WERI-Rb-1 (cell line): ENCODE measurements around the gene ENO1.

ENCODE experiments used
- DNase-seq: peaks from one replicate; pipeline ENCODE4 v3.0.0-alpha.2; 2020
- H3K27ac ChIP-seq: fragments of 250-450 bp; sonication (Bioruptor Pico); 2 replicates; pipeline ENCODE4 v1.5.1; 2020; ENCODE audit warnings: mild to moderate bottlenecking, moderate library complexity
- H3K27me3 ChIP-seq: fragments of 250-450 bp; sonication (Bioruptor Pico); 2 replicates; pipeline ENCODE4 v1.5.1; 2021; ENCODE audit warnings: mild to moderate bottlenecking, low read depth, moderate library complexity; ENCODE audit not compliant: insufficient read depth, severe bottlenecking
- H3K36me3 ChIP-seq: fragments of 250-450 bp; sonication (Bioruptor Pico); 2 replicates; pipeline ENCODE4 v1.5.1; 2020; ENCODE audit warnings: mild to moderate bottlenecking, moderate library complexity
- H3K4me3 ChIP-seq: 2 replicates; pipeline ENCODE4 v1.5.1; 2011; ENCODE audit warnings: low read depth, mild to moderate bottlenecking, control low read depth, low read length
- H3K9me3 ChIP-seq: fragments of 250-450 bp; sonication (Bioruptor Pico); 2 replicates; pipeline ENCODE4 v1.5.1; 2021; ENCODE audit warnings: mild to moderate bottlenecking, moderate library complexity; ENCODE audit not compliant: severe bottlenecking
- CTCF ChIP-seq: IDR thresholded peaks from 2 replicates; pipeline ENCODE4 v1.5.1; 2011; ENCODE audit warnings: low read depth, mild to moderate bottlenecking, control low read depth, inconsistent platforms, low read length

The ENO1 gene

GRCh38 chr1:8858112-8858668, 20.3 kb downstream of the ENO1 start:
- Histone ChIP-seq H3K27me3 (no peaks in the 10 kb centered on the region), H3K27ac (no peak overlapping the region), H3K36me3 (peaks cover 74% of the 10 kb centered on the region), H3K9me3 (peaks cover 3% of the 10 kb centered on the region), H3K4me3 (no peak overlapping the region)
- DNase-seq: no peak
- no peak for TF ChIP-seq CTCF

- H3K9me3 ChIP-seq: peaks cover 3% of the 10 kb centered on the region
- no peak for DNase-seq
- no peak for TF ChIP-seq CTCF
- H3K27me3 ChIP-seq: no peaks in the 10 kb centered on the region
- no peak overlapping the region for H3K4me3 ChIP-seq
- peaks cover 61% of the 10 kb centered on the region for H3K36me3 ChIP-seq
- H3K27ac ChIP-seq: no peak overlapping the region
Observed at GRCh38 chr1:8856689-8857412, 21.6 kb downstream of the ENO1 start.

GRCh38 chr1:8854240-8854639, 24.2 kb downstream of the ENO1 start:
- DNase-seq: no peak
- Histone ChIP-seq H3K27ac (no peak overlapping the region), H3K4me3 (no peak overlapping the region), H3K9me3 (peaks cover 3% of the 10 kb centered on the region), H3K27me3 (no peaks in the 10 kb centered on the region), H3K36me3 (peaks cover 35% of the 10 kb centered on the region)
- TF ChIP-seq CTCF: no peak

GRCh38 chr1:8851060-8851459, 27.4 kb downstream of the ENO1 start:
- no peak for TF ChIP-seq CTCF
- no peak overlapping the region for H3K4me3 ChIP-seq
- H3K27ac ChIP-seq: no peak overlapping the region
- H3K36me3 ChIP-seq: peaks cover 4% of the 10 kb centered on the region
- H3K27me3 ChIP-seq: no peaks in the 10 kb centered on the region
- peaks cover 3% of the 10 kb centered on the region for H3K9me3 ChIP-seq
- DNase-seq: no peak

- TF ChIP-seq CTCF: peak; percentile 94
- Histone ChIP-seq H3K27me3 (no peaks in the 10 kb centered on the region), H3K9me3 (peaks cover 2% of the 10 kb centered on the region), H3K4me3 (no peak overlapping the region), H3K36me3 (no peaks in the 10 kb centered on the region), H3K27ac (peak overlapping the region; percentile 36; the same call in 1 of the 2 replicates)
- peak; percentile 88 for DNase-seq
Observed at GRCh38 chr1:8848663-8849386, 29.7 kb downstream of the ENO1 start.
